GM06990 (cell line): ENCODE measurements around the gene GPR32.

Experiments used
- DNase-seq: peaks from one replicate; pipeline ENCODE4 v3.0.0-alpha.2; 2011; ENCODE audit not compliant: insufficient read length; ENCODE audit errors: extremely low read depth
- H3K27me3 ChIP-seq: replicated peaks from 2 replicates; pipeline ENCODE4 v1.6.0; 2011; ENCODE audit warnings: low read length; ENCODE audit not compliant: control insufficient read depth, insufficient read depth
- H3K36me3 ChIP-seq: 2 replicates; pipeline ENCODE4 v1.5.1; 2011; ENCODE audit warnings: low read length; ENCODE audit not compliant: control insufficient read depth, insufficient read depth
- H3K4me3 ChIP-seq: replicated peaks from 2 replicates; pipeline ENCODE4 v1.5.1; 2011; ENCODE audit warnings: low read depth, mild to moderate bottlenecking, control low read depth, low read length
- CTCF ChIP-seq: IDR thresholded peaks from 2 replicates; pipeline ENCODE4 v1.5.1; 2011; ENCODE audit warnings: low read length, control low read depth, mild to moderate bottlenecking, inconsistent platforms; ENCODE audit not compliant: insufficient read depth, poor library complexity, severe bottlenecking

Gene GPR32

GRCh38 chr19:50723735-50724521 lies 46.3 kb upstream of the GPR32 start:
- Histone ChIP-seq H3K36me3 (no peaks in the 10 kb centered on the region), H3K4me3 (peak overlapping the region; percentile 9; the same call in 1 of the 2 replicates), H3K27me3 (peaks cover 1% of the 10 kb centered on the region)
- DNase-seq = no peak
- no peak for TF ChIP-seq CTCF

GRCh38 chr19:50724522-50725217 lies 45.6 kb upstream of the GPR32 start:
- peak overlapping the region; percentile 78 for H3K4me3 ChIP-seq
- H3K36me3 ChIP-seq = no peaks in the 10 kb centered on the region
- TF ChIP-seq CTCF = peak; percentile 36
- DNase-seq = peak; percentile 98
- peaks cover 1% of the 10 kb centered on the region for H3K27me3 ChIP-seq

- no peak for DNase-seq
- Histone ChIP-seq H3K4me3 (peak overlapping the region; percentile 78), H3K36me3 (no peaks in the 10 kb centered on the region), H3K27me3 (peaks cover under 1% of the 10 kb centered on the region)
- peak; percentile 13 for TF ChIP-seq CTCF
These were observed 44.9 kb upstream of the GPR32 start for GRCh38 chr19:50725218-50725910.

- no peaks in the 10 kb centered on the region; the same call in 1 of the 2 replicates for H3K27me3 ChIP-seq
- no peak for TF ChIP-seq CTCF
- DNase-seq = no peak
- peak overlapping the region; percentile 78 for H3K4me3 ChIP-seq
- no peaks in the 10 kb centered on the region for H3K36me3 ChIP-seq
These were observed 44.4 kb upstream of the GPR32 start for GRCh38 chr19:50725911-50726230.

GRCh38 chr19:50728084-50728737 lies 42.1 kb upstream of the GPR32 start:
- H3K4me3 ChIP-seq = no peak overlapping the region
- no peaks in the 10 kb centered on the region for H3K36me3 ChIP-seq
- H3K27me3 ChIP-seq = no peaks in the 10 kb centered on the region; the same call in none of the 2 replicates
- TF ChIP-seq CTCF = no peak
- DNase-seq = peak; percentile 65
